IMR-90 (cell line): ENCODE data around the gene SYCE3.

Source experiments
- CEBPB ChIP-seq: IDR thresholded peaks from 2 replicates; pipeline ENCODE4 v1.6.1; 2012; ENCODE audit warnings: low read depth, low read length, improper control_type of control experiment
- CHD1 ChIP-seq: IDR thresholded peaks from 2 replicates; pipeline ENCODE4 v1.6.1; 2012; ENCODE audit warnings: low read depth, low read length, improper control_type of control experiment
- FOS ChIP-seq: fragments of 150-350 bp; IDR thresholded peaks from 2 replicates; pipeline ENCODE4 v1.6.1; 2016; ENCODE audit warnings: low read depth, low read length
- MAFK ChIP-seq: IDR thresholded peaks from 2 replicates; pipeline ENCODE4 v1.6.1; 2012; ENCODE audit warnings: low read depth, low read length, improper control_type of control experiment
- MAZ ChIP-seq: IDR thresholded peaks from 2 replicates; pipeline ENCODE4 v1.6.1; 2012; ENCODE audit warnings: low read depth, mild to moderate bottlenecking, low read length, improper control_type of control experiment, moderate library complexity, borderline replicate concordance
- MXI1 ChIP-seq: IDR thresholded peaks from 2 replicates; pipeline ENCODE4 v1.6.1; 2012; ENCODE audit warnings: low read depth, mild to moderate bottlenecking, low read length, moderate library complexity, borderline replicate concordance
- POLR2A ChIP-seq: IDR thresholded peaks from 2 replicates; pipeline ENCODE4 v1.6.1; 2012; ENCODE audit warnings: mild to moderate bottlenecking, low read depth, low read length
- RAD21 ChIP-seq: IDR thresholded peaks from 2 replicates; pipeline ENCODE4 v1.6.1; 2012; ENCODE audit warnings: low read length, improper control_type of control experiment
- RCOR1 ChIP-seq: IDR thresholded peaks from 2 replicates; pipeline ENCODE4 v1.6.1; 2012; ENCODE audit warnings: mild to moderate bottlenecking, low read length, improper control_type of control experiment; ENCODE audit not compliant: insufficient replicate concordance
- RFX5 ChIP-seq: IDR thresholded peaks from 2 replicates; pipeline ENCODE4 v1.8.0; 2012; ENCODE audit warnings: low read depth, mild to moderate bottlenecking, low read length, moderate library complexity
- SMC3 ChIP-seq: fragments of 150-350 bp; IDR thresholded peaks from 2 replicates; pipeline ENCODE4 v1.6.1; 2016; ENCODE audit warnings: low read depth, mild to moderate bottlenecking, antibody characterized with exemption, low read length, moderate library complexity
- TF ChIP-seq, protein P1 (sequence below): conservative IDR thresholded peaks from 2 replicates; pipeline ENCODE4 v1.5.1; 2012; ENCODE audit warnings: mild to moderate bottlenecking, low read depth, low read length, improper control_type of control experiment
- TF ChIP-seq, protein P2 (sequence below): fragments of 150-350 bp; IDR thresholded peaks from 2 replicates; pipeline ENCODE4 v1.6.1; 2017; ENCODE audit warnings: mild to moderate bottlenecking, antibody characterized with exemption, low read length, low read depth

DNA sequence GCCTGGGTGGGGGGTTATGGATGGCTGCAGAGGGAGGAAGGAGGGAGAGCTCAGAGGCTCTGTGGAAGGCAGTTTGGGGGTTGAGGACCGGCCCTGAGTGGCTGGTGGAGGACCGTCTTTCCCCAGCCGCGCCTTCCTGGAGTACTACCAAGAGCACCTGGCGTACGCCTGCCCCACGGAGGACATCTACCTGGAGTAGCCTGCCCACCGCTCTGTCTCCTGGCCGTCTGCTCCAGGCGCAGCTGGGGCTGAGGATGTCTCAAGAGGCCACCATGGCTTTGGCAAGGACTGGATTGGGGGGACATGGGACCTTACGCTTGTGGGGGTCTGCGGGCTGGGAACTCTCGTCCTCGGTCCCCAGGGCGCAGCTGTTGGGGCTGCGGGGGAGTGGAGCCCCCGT, 47.9 kb upstream of the SYCE3 start:
- TF ChIP-seq, protein P1, sequence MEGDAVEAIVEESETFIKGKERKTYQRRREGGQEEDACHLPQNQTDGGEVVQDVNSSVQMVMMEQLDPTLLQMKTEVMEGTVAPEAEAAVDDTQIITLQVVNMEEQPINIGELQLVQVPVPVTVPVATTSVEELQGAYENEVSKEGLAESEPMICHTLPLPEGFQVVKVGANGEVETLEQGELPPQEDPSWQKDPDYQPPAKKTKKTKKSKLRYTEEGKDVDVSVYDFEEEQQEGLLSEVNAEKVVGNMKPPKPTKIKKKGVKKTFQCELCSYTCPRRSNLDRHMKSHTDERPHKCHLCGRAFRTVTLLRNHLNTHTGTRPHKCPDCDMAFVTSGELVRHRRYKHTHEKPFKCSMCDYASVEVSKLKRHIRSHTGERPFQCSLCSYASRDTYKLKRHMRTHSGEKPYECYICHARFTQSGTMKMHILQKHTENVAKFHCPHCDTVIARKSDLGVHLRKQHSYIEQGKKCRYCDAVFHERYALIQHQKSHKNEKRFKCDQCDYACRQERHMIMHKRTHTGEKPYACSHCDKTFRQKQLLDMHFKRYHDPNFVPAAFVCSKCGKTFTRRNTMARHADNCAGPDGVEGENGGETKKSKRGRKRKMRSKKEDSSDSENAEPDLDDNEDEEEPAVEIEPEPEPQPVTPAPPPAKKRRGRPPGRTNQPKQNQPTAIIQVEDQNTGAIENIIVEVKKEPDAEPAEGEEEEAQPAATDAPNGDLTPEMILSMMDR, result no peak
- TF ChIP-seq POLR2A (no peak), CEBPB (no peak), RCOR1 (no peak), MAFK (no peak), CHD1 (no peak), MXI1 (no peak), SMC3 (no peak), MAZ (no peak), RAD21 (no peak), FOS (no peak), RFX5 (no peak)
- TF ChIP-seq, protein P2, sequence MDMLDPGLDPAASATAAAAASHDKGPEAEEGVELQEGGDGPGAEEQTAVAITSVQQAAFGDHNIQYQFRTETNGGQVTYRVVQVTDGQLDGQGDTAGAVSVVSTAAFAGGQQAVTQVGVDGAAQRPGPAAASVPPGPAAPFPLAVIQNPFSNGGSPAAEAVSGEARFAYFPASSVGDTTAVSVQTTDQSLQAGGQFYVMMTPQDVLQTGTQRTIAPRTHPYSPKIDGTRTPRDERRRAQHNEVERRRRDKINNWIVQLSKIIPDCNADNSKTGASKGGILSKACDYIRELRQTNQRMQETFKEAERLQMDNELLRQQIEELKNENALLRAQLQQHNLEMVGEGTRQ, result no peak
